WTC11 (cell line): Measurements from ENCODE around the gene CFAP74. TPM values are rescaled to one million over a fixed set of nuclear protein-coding genes. Genes with fewer than 3 reads are reported as not detected.

Experiments used
- ATAC-seq: fragments of 200-7000 bp; cut with Tn5 transposase; 2 replicates; pipeline ENCODE4 v1.10.0; 2021; ENCODE audit warnings: mild to moderate bottlenecking, moderate library complexity
- CTCF ChIA-PET: fragments of 300-600 bp; sonication (Branson Sonifier 250); formaldehyde crosslinking; loops from one replicate; lab custom pipeline; 2021; ENCODE audit warnings: antibody characterized with exemption; lab: Charles Lee
- POLR2A ChIA-PET: fragments of 350-600 bp; sonication (Branson Sonifier 250); formaldehyde crosslinking; loops from one replicate; lab custom pipeline; 2021; ENCODE audit warnings: antibody characterized with exemption; lab: Charles Lee
- DNase-seq: peaks from one replicate; pipeline ENCODE4 v3.0.0; 2021; ENCODE audit warnings: low spot score
- H3K27ac Mint-ChIP-seq: 2 replicates; pipeline ENCODE4 v1.8.0; 2021; ENCODE audit warnings: mixed read lengths
- H3K27me3 Mint-ChIP-seq: 2 replicates; pipeline ENCODE4 v1.8.0; 2021; ENCODE audit warnings: low read depth, mild to moderate bottlenecking, moderate library complexity, mixed read lengths
- H3K36me3 Mint-ChIP-seq: 2 replicates; pipeline ENCODE4 v1.8.0; 2021; ENCODE audit warnings: mixed read lengths
- H3K4me1 Mint-ChIP-seq: 2 replicates; pipeline ENCODE4 v1.8.0; 2022; ENCODE audit warnings: mixed read lengths
- H3K4me3 Mint-ChIP-seq: 2 replicates; pipeline ENCODE4 v1.8.0; 2021; ENCODE audit warnings: mild to moderate bottlenecking, moderate library complexity, mixed read lengths
- H3K9me3 Mint-ChIP-seq: 2 replicates; pipeline ENCODE4 v1.8.0; 2021; ENCODE audit warnings: mixed read lengths
- ARID4B ChIP-seq: sonication (generic); formaldehyde crosslinking; IDR thresholded peaks from 2 replicates; pipeline ENCODE4 v1.8.0; 2023; ENCODE audit warnings: missing genetic modification reagents, mild to moderate bottlenecking, borderline replicate concordance
- ATF1 ChIP-seq: sonication (generic); formaldehyde crosslinking; IDR thresholded peaks from 2 replicates; pipeline ENCODE4 v1.8.1; 2023; ENCODE audit warnings: mild to moderate bottlenecking, moderate library complexity, missing genetic modification reagents
- ETV6 ChIP-seq: sonication (generic); formaldehyde crosslinking; IDR thresholded peaks from 2 replicates; pipeline ENCODE4 v1.8.1; 2022; ENCODE audit warnings: mild to moderate bottlenecking, missing genetic modification reagents
- FOXK1 ChIP-seq: sonication (generic); formaldehyde crosslinking; IDR thresholded peaks from 2 replicates; pipeline ENCODE4 v1.8.0; 2022; ENCODE audit warnings: mild to moderate bottlenecking, moderate library complexity, missing genetic modification reagents
- GRHL2 ChIP-seq: fragments of 250-450 bp; sonication (Bioruptor Pico); IDR thresholded peaks from 2 replicates; pipeline ENCODE4 v1.8.0; 2022; ENCODE audit warnings: mild to moderate bottlenecking, moderate library complexity; ENCODE audit not compliant: insufficient replicate concordance, severe bottlenecking
- GTF2I ChIP-seq: fragments of 250-450 bp; sonication (Bioruptor Pico); conservative IDR thresholded peaks from 2 replicates; pipeline ENCODE4 v1.4.0; 2021; ENCODE audit warnings: mild to moderate bottlenecking
- IRF2 ChIP-seq: sonication (generic); formaldehyde crosslinking; IDR thresholded peaks from 2 replicates; pipeline ENCODE4 v1.8.0; 2022; ENCODE audit warnings: low read depth, missing genetic modification reagents, borderline replicate concordance
- MYBL2 ChIP-seq: sonication (generic); formaldehyde crosslinking; IDR thresholded peaks from 2 replicates; pipeline ENCODE4 v1.8.1; 2023; ENCODE audit warnings: mild to moderate bottlenecking, moderate library complexity, missing genetic modification reagents
- SMAD4 ChIP-seq: sonication (generic); formaldehyde crosslinking; IDR thresholded peaks from 2 replicates; pipeline ENCODE4 v1.8.0; 2022; ENCODE audit warnings: mild to moderate bottlenecking, missing genetic modification reagents
- SP1 ChIP-seq: sonication (generic); formaldehyde crosslinking; conservative IDR thresholded peaks from 2 replicates; pipeline ENCODE4 v1.8.1; 2022; ENCODE audit warnings: missing genetic modification reagents
- TCF7 ChIP-seq: sonication (generic); formaldehyde crosslinking; IDR thresholded peaks from 2 replicates; pipeline ENCODE4 v1.8.0; 2022; ENCODE audit warnings: mild to moderate bottlenecking, low read depth, missing genetic modification reagents, moderate library complexity
- ZNF121 ChIP-seq: sonication (generic); formaldehyde crosslinking; IDR thresholded peaks from 2 replicates; pipeline ENCODE4 v1.8.0; 2023; ENCODE audit warnings: missing genetic modification reagents
- ZNF219 ChIP-seq: sonication (generic); formaldehyde crosslinking; IDR thresholded peaks from 2 replicates; pipeline ENCODE4 v1.8.0; 2023; ENCODE audit warnings: missing genetic modification reagents, mild to moderate bottlenecking, borderline replicate concordance
- ZNF416 ChIP-seq: fragments of 250-450 bp; sonication (Bioruptor Pico); IDR thresholded peaks from 2 replicates; pipeline ENCODE4 v1.9.0; 2021; ENCODE audit warnings: mild to moderate bottlenecking, inconsistent platforms
- total RNA-seq: library from RNA; stranded (reverse); gene quantifications from 3 replicates; pipeline ENCODE4 v1.2.3, GENCODE V29; 2021
- TF ChIP-seq, protein P1 (sequence below): sonication (generic); formaldehyde crosslinking; IDR thresholded peaks from 2 replicates; pipeline ENCODE4 v1.8.1; 2022; ENCODE audit warnings: mild to moderate bottlenecking, moderate library complexity, missing genetic modification reagents
- TF ChIP-seq, protein P2 (sequence below): sonication (generic); formaldehyde crosslinking; IDR thresholded peaks from 2 replicates; pipeline ENCODE4 v1.8.0; 2022; ENCODE audit warnings: missing genetic modification reagents
- TF ChIP-seq, protein P3 (sequence below): sonication (generic); formaldehyde crosslinking; IDR thresholded peaks from 2 replicates; pipeline ENCODE4 v1.8.0; 2023; ENCODE audit warnings: mild to moderate bottlenecking, missing genetic modification reagents
- TF ChIP-seq, protein P4 (sequence below): sonication (generic); formaldehyde crosslinking; IDR thresholded peaks from 2 replicates; pipeline ENCODE4 v1.8.1; 2023; ENCODE audit warnings: mild to moderate bottlenecking, moderate library complexity, missing genetic modification reagents
- TF ChIP-seq, protein P5 (sequence below): fragments of 250-450 bp; sonication (Bioruptor Pico); IDR thresholded peaks from 2 replicates; pipeline ENCODE4 v1.9.0; 2021; ENCODE audit warnings: moderate library complexity, mild to moderate bottlenecking, inconsistent platforms, borderline replicate concordance

Gene CFAP74
- total RNA-seq, 1 experiment from 2014 or later = 0.35 TPM

GRCh38 chr1:2049718-2050431 lies 46.3 kb upstream of the CFAP74 start, which contains the start of gene PRKCZ:
Gene PRKCZ, plus strand, starts transcription at chr1:2050411. Its CDS starts 220 bp downstream, at chr1:2050631.
- Mint-ChIP-seq H3K4me1 (peaks cover 26% of the 10 kb centered on the region), H3K4me3 (peak within 1 kb of the TSS; percentile 85), H3K27ac (peak within 1 kb of the TSS; percentile 99), H3K9me3 (no peaks in the 10 kb centered on the region), H3K36me3 (no peaks in the 10 kb centered on the region), H3K27me3 (peaks cover 9% of the 10 kb centered on the region; the same call in 1 of the 2 replicates)
- ATAC-seq = peak; percentile 66
- POLR2A ChIA-PET = interaction anchor here (1.0 kb wide), 1 partner anchor 270 kb away, joined by 3 read pairs; no protein-coding TSS in a partner anchor
- DNase-seq = peak; percentile 98
- CTCF ChIA-PET = interaction anchor here (0.6 to 12.0 kb wide), 21 partner anchors 8 to 201 kb away, joined by 3 to 312 read pairs (median 3); partner anchors contain the start of gene CFAP74
- TF ChIP-seq SMAD4 (CRISPR knock-in tag) (no peak), IRF2 (CRISPR knock-in tag) (no peak), ARID4B (CRISPR knock-in tag) (peak; percentile 24; the same call in 1 of the 2 replicates), FOXK1 (CRISPR knock-in tag) (no peak; the same call in 1 of the 2 replicates), SP1 (CRISPR knock-in tag) (peak; percentile 93), MYBL2 (CRISPR knock-in tag) (0 out of 2 replicates have a peak, but pooled peaks have one; percentile 6), ZNF416 (CRISPR knock-in tag) (0 out of 2 replicates have a peak, but pooled peaks have one; percentile 34), ATF1 (CRISPR knock-in tag) (no peak), TCF7 (CRISPR knock-in tag) (no peak), ETV6 (no peak), GRHL2 (no peak), ZNF219 (no peak), GTF2I (no peak), ZNF121 (no peak)
- TF ChIP-seq, protein P1, sequence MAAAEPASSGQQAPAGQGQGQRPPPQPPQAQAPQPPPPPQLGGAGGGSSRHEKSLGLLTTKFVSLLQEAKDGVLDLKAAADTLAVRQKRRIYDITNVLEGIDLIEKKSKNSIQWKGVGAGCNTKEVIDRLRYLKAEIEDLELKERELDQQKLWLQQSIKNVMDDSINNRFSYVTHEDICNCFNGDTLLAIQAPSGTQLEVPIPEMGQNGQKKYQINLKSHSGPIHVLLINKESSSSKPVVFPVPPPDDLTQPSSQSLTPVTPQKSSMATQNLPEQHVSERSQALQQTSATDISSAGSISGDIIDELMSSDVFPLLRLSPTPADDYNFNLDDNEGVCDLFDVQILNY (CRISPR knock-in tag) = no peak
- TF ChIP-seq, protein P2, sequence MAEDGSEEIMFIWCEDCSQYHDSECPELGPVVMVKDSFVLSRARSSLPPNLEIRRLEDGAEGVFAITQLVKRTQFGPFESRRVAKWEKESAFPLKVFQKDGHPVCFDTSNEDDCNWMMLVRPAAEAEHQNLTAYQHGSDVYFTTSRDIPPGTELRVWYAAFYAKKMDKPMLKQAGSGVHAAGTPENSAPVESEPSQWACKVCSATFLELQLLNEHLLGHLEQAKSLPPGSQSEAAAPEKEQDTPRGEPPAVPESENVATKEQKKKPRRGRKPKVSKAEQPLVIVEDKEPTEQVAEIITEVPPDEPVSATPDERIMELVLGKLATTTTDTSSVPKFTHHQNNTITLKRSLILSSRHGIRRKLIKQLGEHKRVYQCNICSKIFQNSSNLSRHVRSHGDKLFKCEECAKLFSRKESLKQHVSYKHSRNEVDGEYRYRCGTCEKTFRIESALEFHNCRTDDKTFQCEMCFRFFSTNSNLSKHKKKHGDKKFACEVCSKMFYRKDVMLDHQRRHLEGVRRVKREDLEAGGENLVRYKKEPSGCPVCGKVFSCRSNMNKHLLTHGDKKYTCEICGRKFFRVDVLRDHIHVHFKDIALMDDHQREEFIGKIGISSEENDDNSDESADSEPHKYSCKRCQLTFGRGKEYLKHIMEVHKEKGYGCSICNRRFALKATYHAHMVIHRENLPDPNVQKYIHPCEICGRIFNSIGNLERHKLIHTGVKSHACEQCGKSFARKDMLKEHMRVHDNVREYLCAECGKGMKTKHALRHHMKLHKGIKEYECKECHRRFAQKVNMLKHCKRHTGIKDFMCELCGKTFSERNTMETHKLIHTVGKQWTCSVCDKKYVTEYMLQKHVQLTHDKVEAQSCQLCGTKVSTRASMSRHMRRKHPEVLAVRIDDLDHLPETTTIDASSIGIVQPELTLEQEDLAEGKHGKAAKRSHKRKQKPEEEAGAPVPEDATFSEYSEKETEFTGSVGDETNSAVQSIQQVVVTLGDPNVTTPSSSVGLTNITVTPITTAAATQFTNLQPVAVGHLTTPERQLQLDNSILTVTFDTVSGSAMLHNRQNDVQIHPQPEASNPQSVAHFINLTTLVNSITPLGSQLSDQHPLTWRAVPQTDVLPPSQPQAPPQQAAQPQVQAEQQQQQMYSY (CRISPR knock-in tag) = peak; percentile 89
- TF ChIP-seq, protein P3, sequence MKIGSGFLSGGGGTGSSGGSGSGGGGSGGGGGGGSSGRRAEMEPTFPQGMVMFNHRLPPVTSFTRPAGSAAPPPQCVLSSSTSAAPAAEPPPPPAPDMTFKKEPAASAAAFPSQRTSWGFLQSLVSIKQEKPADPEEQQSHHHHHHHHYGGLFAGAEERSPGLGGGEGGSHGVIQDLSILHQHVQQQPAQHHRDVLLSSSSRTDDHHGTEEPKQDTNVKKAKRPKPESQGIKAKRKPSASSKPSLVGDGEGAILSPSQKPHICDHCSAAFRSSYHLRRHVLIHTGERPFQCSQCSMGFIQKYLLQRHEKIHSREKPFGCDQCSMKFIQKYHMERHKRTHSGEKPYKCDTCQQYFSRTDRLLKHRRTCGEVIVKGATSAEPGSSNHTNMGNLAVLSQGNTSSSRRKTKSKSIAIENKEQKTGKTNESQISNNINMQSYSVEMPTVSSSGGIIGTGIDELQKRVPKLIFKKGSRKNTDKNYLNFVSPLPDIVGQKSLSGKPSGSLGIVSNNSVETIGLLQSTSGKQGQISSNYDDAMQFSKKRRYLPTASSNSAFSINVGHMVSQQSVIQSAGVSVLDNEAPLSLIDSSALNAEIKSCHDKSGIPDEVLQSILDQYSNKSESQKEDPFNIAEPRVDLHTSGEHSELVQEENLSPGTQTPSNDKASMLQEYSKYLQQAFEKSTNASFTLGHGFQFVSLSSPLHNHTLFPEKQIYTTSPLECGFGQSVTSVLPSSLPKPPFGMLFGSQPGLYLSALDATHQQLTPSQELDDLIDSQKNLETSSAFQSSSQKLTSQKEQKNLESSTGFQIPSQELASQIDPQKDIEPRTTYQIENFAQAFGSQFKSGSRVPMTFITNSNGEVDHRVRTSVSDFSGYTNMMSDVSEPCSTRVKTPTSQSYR = no peak
- TF ChIP-seq, protein P4, sequence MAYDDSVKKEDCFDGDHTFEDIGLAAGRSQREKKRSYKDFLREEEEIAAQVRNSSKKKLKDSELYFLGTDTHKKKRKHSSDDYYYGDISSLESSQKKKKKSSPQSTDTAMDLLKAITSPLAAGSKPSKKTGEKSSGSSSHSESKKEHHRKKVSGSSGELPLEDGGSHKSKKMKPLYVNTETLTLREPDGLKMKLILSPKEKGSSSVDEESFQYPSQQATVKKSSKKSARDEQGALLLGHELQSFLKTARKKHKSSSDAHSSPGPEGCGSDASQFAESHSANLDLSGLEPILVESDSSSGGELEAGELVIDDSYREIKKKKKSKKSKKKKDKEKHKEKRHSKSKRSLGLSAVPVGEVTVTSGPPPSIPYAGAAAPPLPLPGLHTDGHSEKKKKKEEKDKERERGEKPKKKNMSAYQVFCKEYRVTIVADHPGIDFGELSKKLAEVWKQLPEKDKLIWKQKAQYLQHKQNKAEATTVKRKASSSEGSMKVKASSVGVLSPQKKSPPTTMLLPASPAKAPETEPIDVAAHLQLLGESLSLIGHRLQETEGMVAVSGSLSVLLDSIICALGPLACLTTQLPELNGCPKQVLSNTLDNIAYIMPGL (CRISPR knock-in tag) = peak; percentile 57; the same call in 1 of the 2 replicates
- TF ChIP-seq, protein P5, sequence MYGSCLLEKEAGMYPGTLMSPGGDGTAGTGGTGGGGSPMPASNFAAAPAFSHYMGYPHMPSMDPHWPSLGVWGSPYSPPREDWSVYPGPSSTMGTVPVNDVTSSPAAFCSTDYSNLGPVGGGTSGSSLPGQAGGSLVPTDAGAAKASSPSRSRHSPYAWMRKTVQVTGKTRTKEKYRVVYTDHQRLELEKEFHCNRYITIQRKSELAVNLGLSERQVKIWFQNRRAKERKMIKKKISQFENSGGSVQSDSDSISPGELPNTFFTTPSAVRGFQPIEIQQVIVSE (CRISPR knock-in tag) = no peak
